ENCODE measurements around the gene FGFBP2. TPM values are rescaled to one million over a fixed set of nuclear protein-coding genes. Genes with fewer than 3 reads are reported as not detected.

Gene FGFBP2
- total and polyA plus RNA-seq, 5 donors from 2014 or later, result 0.39 to 1.1 (median 0.73) TPM; not detected in 1

- H3K27ac Mint-ChIP-seq, result no peak overlapping the region
- no peaks in the 10 kb centered on the region for H3K36me3 Mint-ChIP-seq
- no peaks in the 10 kb centered on the region for H3K4me1 Mint-ChIP-seq
- no peak for ATAC-seq (ENCODE audit: low read depth in 2 of 2)
- no peak for DNase-seq
- Histone ChIP-seq H3K9me3 (ENCODE audit: control insufficient read depth in 2 of 2, low read length in 2 of 2) (no peaks in the 10 kb centered on the region), H3K4me3 (ENCODE audit: low read depth, low read length) (no peak overlapping the region), H3K4me1 (ENCODE audit: control insufficient read depth, insufficient read depth, low read length, poor library complexity, severe bottlenecking) (no peaks in the 10 kb centered on the region), H3K36me3 (ENCODE audit: control insufficient read depth, insufficient read depth, low read length) (no peaks in the 10 kb centered on the region), H3K27me3 (ENCODE audit: control insufficient read depth, insufficient read depth, low read length) (no peaks in the 10 kb centered on the region), H3K27ac (ENCODE audit: insufficient read depth, low read length, poor library complexity, severe bottlenecking) (no peak overlapping the region)
- no peaks in the 10 kb centered on the region for H3K9me3 Mint-ChIP-seq
- H3K4me3 Mint-ChIP-seq, result no peak overlapping the region
- H3K27me3 Mint-ChIP-seq, result peaks cover under 1% of the 10 kb centered on the region
These were observed 20.6 kb upstream of the FGFBP2 start for GRCh38 chr4:15983610-15984009.

GRCh38 chr4:15982842-15983524, 20.0 kb upstream of the FGFBP2 start:
- H3K4me1 Mint-ChIP-seq, result no peaks in the 10 kb centered on the region
- Histone ChIP-seq H3K36me3 (ENCODE audit: control insufficient read depth, insufficient read depth, low read length) (no peaks in the 10 kb centered on the region), H3K4me3 (ENCODE audit: low read depth, low read length) (no peak overlapping the region), H3K9me3 (ENCODE audit: control insufficient read depth in 2 of 2, low read length in 2 of 2) (no peaks in the 10 kb centered on the region), H3K27ac (ENCODE audit: insufficient read depth, low read length, poor library complexity, severe bottlenecking) (no peak overlapping the region), H3K27me3 (ENCODE audit: control insufficient read depth, insufficient read depth, low read length) (no peaks in the 10 kb centered on the region), H3K4me1 (ENCODE audit: control insufficient read depth, insufficient read depth, low read length, poor library complexity, severe bottlenecking) (no peaks in the 10 kb centered on the region)
- H3K27ac Mint-ChIP-seq, result no peak overlapping the region
- DNase-seq (no peak), ATAC-seq (ENCODE audit: low read depth in 2 of 2) (no peak)
- no peaks in the 10 kb centered on the region for H3K36me3 Mint-ChIP-seq
- no peak overlapping the region for H3K4me3 Mint-ChIP-seq
- no peaks in the 10 kb centered on the region for H3K27me3 Mint-ChIP-seq
- H3K9me3 Mint-ChIP-seq, result no peaks in the 10 kb centered on the region

- H3K4me1 ChIP-seq (ENCODE audit: control insufficient read depth, insufficient read depth, low read length, poor library complexity, severe bottlenecking), result no peaks in the 10 kb centered on the region
- no peaks in the 10 kb centered on the region for H3K4me1 Mint-ChIP-seq
- H3K9me3 Mint-ChIP-seq, result peaks cover 0 to 3% (median 0%) of the 10 kb centered on the region in 7 donors
These were observed 13.8 kb upstream of the FGFBP2 start for GRCh38 chr4:15976456-15977447.

GRCh38 chr4:15971068-15971801, 8.3 kb upstream of the FGFBP2 start:
- DNase-seq (no peak), ATAC-seq (ENCODE audit: low read depth in 2 of 2) (no peak)
- Mint-ChIP-seq H3K9me3 (peaks cover 0 to 3% (median 0%) of the 10 kb centered on the region in 7 donors), H3K27me3 (peaks cover 7% of the 10 kb centered on the region), H3K4me1 (no peaks in the 10 kb centered on the region), H3K4me3 (no peak overlapping the region), H3K36me3 (peaks cover 7% of the 10 kb centered on the region), H3K27ac (no peak overlapping the region)
- H3K9me3 ChIP-seq (ENCODE audit: control insufficient read depth in 2 of 2, low read length in 2 of 2), result no peaks in the 10 kb centered on the region
- H3K4me3 ChIP-seq (ENCODE audit: low read depth, low read length), result no peak overlapping the region
- no peaks in the 10 kb centered on the region for H3K4me1 ChIP-seq (ENCODE audit: control insufficient read depth, insufficient read depth, low read length, poor library complexity, severe bottlenecking)
- no peaks in the 10 kb centered on the region for H3K27me3 ChIP-seq (ENCODE audit: control insufficient read depth, insufficient read depth, low read length)
- no peak overlapping the region for H3K27ac ChIP-seq (ENCODE audit: insufficient read depth, low read length, poor library complexity, severe bottlenecking)
- H3K36me3 ChIP-seq (ENCODE audit: control insufficient read depth, insufficient read depth, low read length), result no peaks in the 10 kb centered on the region

More at GRCh38 chr4:15976456-15977447, 13.8 kb upstream of the FGFBP2 start:
- no peaks in the 10 kb centered on the region for H3K36me3 ChIP-seq (ENCODE audit: control insufficient read depth, insufficient read depth, low read length)
- H3K9me3 ChIP-seq (ENCODE audit: control insufficient read depth in 2 of 2, low read length in 2 of 2), result no peaks in the 10 kb centered on the region
- H3K27ac ChIP-seq (ENCODE audit: insufficient read depth, low read length, poor library complexity, severe bottlenecking), result no peak overlapping the region
- Mint-ChIP-seq H3K27ac (no peak overlapping the region), H3K4me3 (no peak overlapping the region), H3K36me3 (no peaks in the 10 kb centered on the region), H3K27me3 (peaks cover 4% of the 10 kb centered on the region)
- no peaks in the 10 kb centered on the region for H3K27me3 ChIP-seq (ENCODE audit: control insufficient read depth, insufficient read depth, low read length)
- no peak overlapping the region for H3K4me3 ChIP-seq (ENCODE audit: low read depth, low read length)
- ATAC-seq (ENCODE audit: low read depth in 2 of 2), result no peak
- no peak for DNase-seq

- no peak overlapping the region for H3K4me3 ChIP-seq (ENCODE audit: low read depth, low read length)
- ATAC-seq (ENCODE audit: low read depth in 2 of 2) (no peak), DNase-seq (no peak)
- Mint-ChIP-seq H3K9me3 (peaks cover 0 to 6% (median 0%) of the 10 kb centered on the region in 7 donors), H3K4me1 (no peaks in the 10 kb centered on the region), H3K36me3 (peaks cover 7% of the 10 kb centered on the region), H3K27me3 (peaks cover 7% of the 10 kb centered on the region), H3K27ac (no peak overlapping the region), H3K4me3 (no peak overlapping the region)
- no peaks in the 10 kb centered on the region for H3K27me3 ChIP-seq (ENCODE audit: control insufficient read depth, insufficient read depth, low read length)
- H3K9me3 ChIP-seq (ENCODE audit: control insufficient read depth in 2 of 2, low read length in 2 of 2), result no peaks in the 10 kb centered on the region
- H3K36me3 ChIP-seq (ENCODE audit: control insufficient read depth, insufficient read depth, low read length), result no peaks in the 10 kb centered on the region
- no peaks in the 10 kb centered on the region for H3K4me1 ChIP-seq (ENCODE audit: control insufficient read depth, insufficient read depth, low read length, poor library complexity, severe bottlenecking)
- no peak overlapping the region for H3K27ac ChIP-seq (ENCODE audit: insufficient read depth, low read length, poor library complexity, severe bottlenecking)
These were observed 5.8 kb upstream of the FGFBP2 start for GRCh38 chr4:15968551-15969300.

- Mint-ChIP-seq H3K27me3 (peaks cover 6% of the 10 kb centered on the region), H3K9me3 (peaks cover 0 to 4% (median 0%) of the 10 kb centered on the region in 7 donors), H3K4me1 (peaks cover 0 to 6% (median 0%) of the 10 kb centered on the region in 4 donors), H3K36me3 (peaks cover 7% of the 10 kb centered on the region), H3K4me3 (no peak overlapping the region), H3K27ac (no peak overlapping the region)
- ATAC-seq (ENCODE audit: low read depth in 2 of 2) (no peak), DNase-seq (no peak)
- Histone ChIP-seq H3K36me3 (ENCODE audit: control insufficient read depth, insufficient read depth, low read length) (no peaks in the 10 kb centered on the region), H3K4me3 (ENCODE audit: low read depth, low read length) (no peak overlapping the region), H3K9me3 (ENCODE audit: control insufficient read depth in 2 of 2, low read length in 2 of 2) (no peaks in the 10 kb centered on the region), H3K27me3 (ENCODE audit: control insufficient read depth, insufficient read depth, low read length) (no peaks in the 10 kb centered on the region), H3K4me1 (ENCODE audit: control insufficient read depth, insufficient read depth, low read length, poor library complexity, severe bottlenecking) (no peaks in the 10 kb centered on the region), H3K27ac (ENCODE audit: insufficient read depth, low read length, poor library complexity, severe bottlenecking) (no peak overlapping the region)
These were observed 2.4 kb upstream of the FGFBP2 start for GRCh38 chr4:15965325-15965724.

GRCh38 chr4:15964159-15964558, 1.2 kb upstream of the FGFBP2 start:
- no peak for DNase-seq
- Histone ChIP-seq H3K9me3 (ENCODE audit: control insufficient read depth in 2 of 2, low read length in 2 of 2) (no peaks in the 10 kb centered on the region), H3K4me3 (ENCODE audit: low read depth, low read length) (no peak overlapping the region), H3K4me1 (ENCODE audit: control insufficient read depth, insufficient read depth, low read length, poor library complexity, severe bottlenecking) (no peaks in the 10 kb centered on the region), H3K36me3 (ENCODE audit: control insufficient read depth, insufficient read depth, low read length) (no peaks in the 10 kb centered on the region), H3K27ac (ENCODE audit: insufficient read depth, low read length, poor library complexity, severe bottlenecking) (no peak overlapping the region), H3K27me3 (ENCODE audit: control insufficient read depth, insufficient read depth, low read length) (no peaks in the 10 kb centered on the region)
- peaks cover 8% of the 10 kb centered on the region for H3K27me3 Mint-ChIP-seq
- H3K27ac Mint-ChIP-seq, result no peak overlapping the region
- H3K36me3 Mint-ChIP-seq, result peaks cover 7% of the 10 kb centered on the region
- H3K4me3 Mint-ChIP-seq, result no peak overlapping the region
- no peak for ATAC-seq (ENCODE audit: low read depth in 2 of 2)
- H3K9me3 Mint-ChIP-seq, result peaks cover 0 to 5% (median 0%) of the 10 kb centered on the region in 7 donors
- peaks cover 0 to 6% (median 0%) of the 10 kb centered on the region in 4 donors for H3K4me1 Mint-ChIP-seq

Data from CD4-positive, CD25-positive, alpha-beta regulatory T cell (primary cell).